ENCODE results near the gene MRPL20. TPM values are rescaled to one million over a fixed set of nuclear protein-coding genes. Genes with fewer than 3 reads are reported as not detected.

MRPL20 gene
- polyA plus RNA-seq, 3 donors, result 84.3 to 186 (median 156) TPM

DNA sequence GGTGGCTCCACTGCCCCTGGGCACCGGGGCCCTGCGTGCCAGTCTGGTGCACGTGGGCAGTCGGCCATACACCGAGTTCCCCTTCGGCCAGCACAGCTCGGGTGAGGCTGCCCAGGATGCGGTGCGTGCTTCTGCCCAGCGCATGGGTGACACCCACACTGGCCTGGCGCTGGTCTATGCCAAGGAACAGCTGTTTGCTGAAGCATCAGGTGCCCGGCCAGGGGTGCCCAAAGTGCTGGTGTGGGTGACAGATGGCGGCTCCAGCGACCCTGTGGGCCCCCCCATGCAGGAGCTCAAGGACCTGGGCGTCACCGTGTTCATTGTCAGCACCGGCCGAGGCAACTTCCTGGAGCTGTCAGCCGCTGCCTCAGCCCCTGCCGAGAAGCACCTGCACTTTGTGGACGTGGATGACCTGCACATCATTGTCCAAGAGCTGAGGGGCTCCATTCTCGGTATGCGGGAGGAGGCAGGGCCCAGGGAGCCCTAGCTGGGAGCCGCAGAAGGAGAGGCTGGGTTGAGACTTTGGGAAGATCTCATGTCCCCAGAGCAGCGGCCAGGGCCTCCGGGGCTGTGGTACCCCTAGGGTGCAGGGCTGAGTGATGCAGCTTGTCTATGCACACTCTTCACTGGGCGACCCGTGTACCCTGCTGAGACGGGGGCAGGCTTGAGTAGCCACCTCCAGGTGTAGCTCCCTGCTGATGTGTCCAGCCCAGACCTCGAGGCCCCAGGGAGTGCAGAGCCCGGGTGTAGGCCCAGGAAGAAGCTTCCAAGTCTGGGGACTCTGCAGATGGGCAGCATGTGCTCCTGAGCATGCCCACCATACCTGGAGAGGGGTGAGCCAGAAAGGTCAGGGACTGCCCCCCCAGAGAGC lies 30.2 kb upstream of the MRPL20 start:
- Histone ChIP-seq H3K4me3 (replicated peaks in 1 of 3; ENCODE audit: low read depth in 2 of 3, low read length in 3 of 3) (no peak overlapping the region), H3K4me2 (replicated peaks; ENCODE audit: extremely low read depth, low read length, poor library complexity, severe bottlenecking) (no peak overlapping the region), H3K27me3 (ENCODE audit: control insufficient read depth in 2 of 2, insufficient read depth in 2 of 2, low read length in 2 of 2) (peaks cover 19 to 46% of the 10 kb centered on the region in 2 donors), H3K36me3 (replicated peaks in 1 of 2; ENCODE audit: control insufficient read depth in 1 of 2, insufficient read depth in 2 of 2, low read length in 2 of 2) (no peaks in the 10 kb centered on the region), H3K9me3 (replicated peaks in 1 of 2; ENCODE audit: control insufficient read depth in 1 of 2, insufficient read depth in 1 of 2, low read length in 2 of 2) (peaks cover 0 to 6% of the 10 kb centered on the region in 2 donors), H3K4me1 (ENCODE audit: control insufficient read depth in 1 of 2, insufficient read depth in 2 of 2, low read length in 2 of 2) (peaks cover 8 to 18% of the 10 kb centered on the region in 2 donors), H2AFZ (ENCODE audit: insufficient read depth, low read depth, low read length, poor library complexity, severe bottlenecking) (no peak overlapping the region), H3K9ac (ENCODE audit: insufficient read depth, low read length, poor library complexity, severe bottlenecking) (no peak overlapping the region), H3K79me2 (ENCODE audit: insufficient read depth, low read length) (no peaks in the 10 kb centered on the region), H4K20me1 (ENCODE audit: insufficient read depth, low read length) (no peaks in the 10 kb centered on the region), H3K27ac (ENCODE audit: low read depth in 1 of 2, low read length in 2 of 2) (no peak overlapping the region)
- H3K27ac Mint-ChIP-seq, result peak overlapping the region in 1 of 7 donors; percentile 20
- H3K27me3 Mint-ChIP-seq (ENCODE audit: low read depth in 3 of 3), result peaks cover 30 to 71% (median 41%) of the 10 kb centered on the region in 3 donors
- peak overlapping the region in 1 of 2 donors; percentile 11 for H3K4me3 Mint-ChIP-seq
- peaks cover 12% of the 10 kb centered on the region for H3K4me1 Mint-ChIP-seq
- H3K9me3 Mint-ChIP-seq, result peaks cover 0 to 8% (median 0%) of the 10 kb centered on the region in 7 donors
- peaks cover 1 to 2% of the 10 kb centered on the region in 2 donors for H3K36me3 Mint-ChIP-seq
- intact Hi-C loops (cut with micrococcal nuclease), result no loop called here
- TF ChIP-seq, protein P1, sequence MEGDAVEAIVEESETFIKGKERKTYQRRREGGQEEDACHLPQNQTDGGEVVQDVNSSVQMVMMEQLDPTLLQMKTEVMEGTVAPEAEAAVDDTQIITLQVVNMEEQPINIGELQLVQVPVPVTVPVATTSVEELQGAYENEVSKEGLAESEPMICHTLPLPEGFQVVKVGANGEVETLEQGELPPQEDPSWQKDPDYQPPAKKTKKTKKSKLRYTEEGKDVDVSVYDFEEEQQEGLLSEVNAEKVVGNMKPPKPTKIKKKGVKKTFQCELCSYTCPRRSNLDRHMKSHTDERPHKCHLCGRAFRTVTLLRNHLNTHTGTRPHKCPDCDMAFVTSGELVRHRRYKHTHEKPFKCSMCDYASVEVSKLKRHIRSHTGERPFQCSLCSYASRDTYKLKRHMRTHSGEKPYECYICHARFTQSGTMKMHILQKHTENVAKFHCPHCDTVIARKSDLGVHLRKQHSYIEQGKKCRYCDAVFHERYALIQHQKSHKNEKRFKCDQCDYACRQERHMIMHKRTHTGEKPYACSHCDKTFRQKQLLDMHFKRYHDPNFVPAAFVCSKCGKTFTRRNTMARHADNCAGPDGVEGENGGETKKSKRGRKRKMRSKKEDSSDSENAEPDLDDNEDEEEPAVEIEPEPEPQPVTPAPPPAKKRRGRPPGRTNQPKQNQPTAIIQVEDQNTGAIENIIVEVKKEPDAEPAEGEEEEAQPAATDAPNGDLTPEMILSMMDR (IDR thresholded peaks at IDR 0.05), result no peak
- no peak for DNase-seq
- WGBS (ENCODE audit: insufficient coverage), result 93% methylated on average over 31 of the region's 31 CpGs

DNA sequence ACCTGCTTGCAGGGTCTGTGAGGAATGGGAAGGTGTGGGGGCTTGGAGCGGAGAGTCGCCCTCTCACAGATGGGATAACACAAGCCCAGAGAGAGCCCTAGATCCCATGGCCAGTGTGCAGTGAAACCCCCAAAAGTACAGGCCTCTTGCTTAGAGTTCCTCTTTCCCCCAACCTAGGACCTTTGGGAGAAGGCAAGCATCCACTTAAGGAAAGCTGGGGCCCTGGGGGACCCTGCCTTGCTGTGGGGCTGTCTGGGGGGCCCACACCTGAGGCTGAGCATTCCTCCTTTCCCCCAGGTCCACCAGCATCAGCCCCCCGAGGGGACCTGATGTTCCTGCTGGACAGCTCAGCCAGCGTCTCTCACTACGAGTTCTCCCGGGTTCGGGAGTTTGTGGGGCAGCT lies 29.5 kb upstream of the MRPL20 start:
- H3K36me3 Mint-ChIP-seq, result peaks cover 1 to 2% of the 10 kb centered on the region in 2 donors
- no peak overlapping the region for H3K27ac ChIP-seq (ENCODE audit: low read depth in 1 of 2, low read length in 2 of 2)
- peaks cover 19 to 50% of the 10 kb centered on the region in 2 donors for H3K27me3 ChIP-seq (ENCODE audit: control insufficient read depth in 2 of 2, insufficient read depth in 2 of 2, low read length in 2 of 2)
- H2AFZ ChIP-seq (ENCODE audit: insufficient read depth, low read depth, low read length, poor library complexity, severe bottlenecking), result no peak overlapping the region
- TF ChIP-seq, protein P1 (IDR thresholded peaks at IDR 0.05), result no peak
- H3K4me3 Mint-ChIP-seq, result peak overlapping the region; percentile 60 to 84
- H3K9me3 ChIP-seq (replicated peaks in 1 of 2; ENCODE audit: control insufficient read depth in 1 of 2, insufficient read depth in 1 of 2, low read length in 2 of 2), result peaks cover 0 to 6% of the 10 kb centered on the region in 2 donors
- no peak for DNase-seq
- intact Hi-C loops (cut with micrococcal nuclease), result no loop called here
- peak overlapping the region in 1 of 7 donors; percentile 30 for H3K27ac Mint-ChIP-seq
- H3K9me3 Mint-ChIP-seq, result peaks cover 0 to 8% (median 0%) of the 10 kb centered on the region in 7 donors
- no peak overlapping the region for H3K4me3 ChIP-seq (replicated peaks in 1 of 3; ENCODE audit: low read depth in 2 of 3, low read length in 3 of 3)
- no peak overlapping the region for H3K4me2 ChIP-seq (replicated peaks; ENCODE audit: extremely low read depth, low read length, poor library complexity, severe bottlenecking)
- 96% methylated on average over 5 of the region's 7 CpGs for WGBS (ENCODE audit: insufficient coverage)
- no peak overlapping the region for H3K9ac ChIP-seq (ENCODE audit: insufficient read depth, low read length, poor library complexity, severe bottlenecking)
- no peaks in the 10 kb centered on the region for H3K36me3 ChIP-seq (replicated peaks in 1 of 2; ENCODE audit: control insufficient read depth in 1 of 2, insufficient read depth in 2 of 2, low read length in 2 of 2)
- peaks cover 8 to 18% of the 10 kb centered on the region in 2 donors for H3K4me1 ChIP-seq (ENCODE audit: control insufficient read depth in 1 of 2, insufficient read depth in 2 of 2, low read length in 2 of 2)
- no peaks in the 10 kb centered on the region for H4K20me1 ChIP-seq (ENCODE audit: insufficient read depth, low read length)
- H3K27me3 Mint-ChIP-seq (ENCODE audit: low read depth in 3 of 3), result peaks cover 30 to 78% (median 43%) of the 10 kb centered on the region in 3 donors
- peaks cover 12% of the 10 kb centered on the region for H3K4me1 Mint-ChIP-seq
- no peaks in the 10 kb centered on the region for H3K79me2 ChIP-seq (ENCODE audit: insufficient read depth, low read length)

Measured in CD14-positive monocyte (primary cell).